Neural cell (in vitro differentiated cells): ENCODE results near the gene LTBP1. TPM values are rescaled to one million over a fixed set of nuclear protein-coding genes. Genes with fewer than 3 reads are reported as not detected.

Source experiments
- H2AFZ ChIP-seq: fragments of 200-600, 300-800 bp; sonication (generic), shearing (Covaris generic); 2 replicates; pipeline ENCODE4 v1.6.0; 2014; ENCODE audit warnings: low read depth, mild to moderate bottlenecking, antibody characterized with exemption, low read length, moderate library complexity
- H3F3A ChIP-seq: fragments of 200-600 bp; shearing (Covaris generic); 2 replicates; pipeline ENCODE4 v1.6.1; 2016; ENCODE audit warnings: mild to moderate bottlenecking, moderate library complexity, mixed read lengths, antibody characterized with exemption, low read length; ENCODE audit not compliant: insufficient read depth, poor library complexity, severe bottlenecking
- H3K27ac ChIP-seq: fragments of 200-600, 300-800 bp; sonication (generic), shearing (Covaris generic); 2 replicates; pipeline ENCODE4 v1.5.1; 2014; ENCODE audit warnings: mild to moderate bottlenecking, low read length, moderate library complexity
- H3K27me3 ChIP-seq: fragments of 300-800, 200-600 bp; sonication (generic), shearing (Covaris generic); 2 replicates; pipeline ENCODE4 v1.6.0; 2014; ENCODE audit warnings: mild to moderate bottlenecking, low read depth, low read length, moderate library complexity; ENCODE audit not compliant: insufficient read depth
- H3K36me3 ChIP-seq: fragments of 300-800, 200-600 bp; sonication (generic), shearing (Covaris generic); 2 replicates; pipeline ENCODE4 v1.5.1; 2014; ENCODE audit warnings: mild to moderate bottlenecking, antibody characterized with exemption, low read length, moderate library complexity; ENCODE audit not compliant: insufficient read depth
- H3K4me2 ChIP-seq: fragments of 300-800, 200-600 bp; sonication (generic), shearing (Covaris generic); 2 replicates; pipeline ENCODE4 v1.6.0; 2014; ENCODE audit warnings: mild to moderate bottlenecking, low read length
- H3K4me3 ChIP-seq: fragments of 300-800, 200-600 bp; sonication (generic), shearing (Covaris generic); 2 replicates; pipeline ENCODE4 v1.5.1; 2014; ENCODE audit warnings: mild to moderate bottlenecking, low read length, moderate library complexity
- H3K79me2 ChIP-seq: fragments of 200-600 bp; shearing (Covaris generic); replicated peaks from 2 replicates; pipeline ENCODE4 v1.6.0; 2014; ENCODE audit warnings: mild to moderate bottlenecking, low read length, moderate library complexity; ENCODE audit not compliant: insufficient read depth
- H3K9ac ChIP-seq: fragments of 300-800, 200-600 bp; sonication (generic), shearing (Covaris generic); 2 replicates; pipeline ENCODE4 v1.6.1; 2016; ENCODE audit warnings: mild to moderate bottlenecking, low read length, mixed read lengths
- H3K9me2 ChIP-seq: fragments of 200-600 bp; shearing (Covaris generic); 2 replicates; pipeline ENCODE4 v1.6.1; 2016; ENCODE audit warnings: mild to moderate bottlenecking, low read length, mixed read lengths; ENCODE audit not compliant: insufficient read depth
- H3K9me3 ChIP-seq: fragments of 200-600, 300-800 bp; sonication (generic), shearing (Covaris generic); 2 replicates; pipeline ENCODE4 v1.6.1; 2016; ENCODE audit warnings: mild to moderate bottlenecking, mixed run types, low read length, moderate library complexity, mixed read lengths
- H4K20me1 ChIP-seq: fragments of 200-600 bp; shearing (Covaris generic); 2 replicates; pipeline ENCODE4 v1.6.1; 2016; ENCODE audit warnings: mild to moderate bottlenecking, mixed run types; ENCODE audit not compliant: insufficient read depth
- EP300 ChIP-seq: fragments of 450-650 bp; conservative IDR thresholded peaks from 2 replicates; pipeline ENCODE4 v1.6.1; 2014; ENCODE audit warnings: antibody characterized with exemption, mild to moderate bottlenecking, moderate library complexity; ENCODE audit not compliant: poor library complexity, severe bottlenecking
- EZH2 ChIP-seq: fragments of 200-600, 300-800 bp; shearing (Covaris generic), sonication (generic); IDR thresholded peaks from 2 replicates; pipeline ENCODE4 v1.6.1; 2014; ENCODE audit warnings: antibody characterized with exemption, low read length, borderline replicate concordance, mild to moderate bottlenecking; ENCODE audit not compliant: insufficient read depth, poor library complexity, severe bottlenecking
- MXI1 ChIP-seq: fragments of 450-650 bp; conservative IDR thresholded peaks from 2 replicates; pipeline ENCODE4 v1.6.1; 2014; ENCODE audit warnings: antibody characterized with exemption, mild to moderate bottlenecking; ENCODE audit not compliant: poor library complexity, severe bottlenecking
- POLR2AphosphoS5 ChIP-seq: IDR thresholded peaks from 2 replicates; pipeline ENCODE4 v1.6.1; 2012
- RAD21 ChIP-seq: fragments of 450-650 bp; conservative IDR thresholded peaks from 2 replicates; pipeline ENCODE4 v1.6.1; 2014; ENCODE audit warnings: antibody characterized with exemption, mild to moderate bottlenecking, moderate library complexity
- SMC3 ChIP-seq: fragments of 450-650 bp; conservative IDR thresholded peaks from 2 replicates; pipeline ENCODE4 v1.6.1; 2014; ENCODE audit warnings: antibody characterized with exemption, mild to moderate bottlenecking, moderate library complexity; ENCODE audit not compliant: poor library complexity
- TAF1 ChIP-seq: IDR thresholded peaks from 2 replicates; pipeline ENCODE4 v1.6.1; 2012; ENCODE audit warnings: low read depth
- polyA plus RNA-seq: library from polyadenylated mRNA; depleted of rRNA; stranded (reverse); fragments of >200 nt; gene quantifications from 2 replicates; pipeline ENCODE4 v1.2.3, GENCODE V29; 2014
- TF ChIP-seq, protein P1 (sequence below): IDR thresholded peaks from 2 replicates; pipeline ENCODE4 v1.6.1; 2012; ENCODE audit warnings: borderline replicate concordance
- TF ChIP-seq, protein P2 (sequence below): fragments of 450-650 bp; IDR thresholded peaks from 2 replicates; pipeline ENCODE4 v1.5.1; 2014; ENCODE audit warnings: antibody characterized with exemption, mild to moderate bottlenecking, moderate library complexity; ENCODE audit not compliant: poor library complexity, severe bottlenecking

Gene LTBP1
- polyA plus RNA-seq, 1 donor from 2014 or later = 1.8 TPM

DNA sequence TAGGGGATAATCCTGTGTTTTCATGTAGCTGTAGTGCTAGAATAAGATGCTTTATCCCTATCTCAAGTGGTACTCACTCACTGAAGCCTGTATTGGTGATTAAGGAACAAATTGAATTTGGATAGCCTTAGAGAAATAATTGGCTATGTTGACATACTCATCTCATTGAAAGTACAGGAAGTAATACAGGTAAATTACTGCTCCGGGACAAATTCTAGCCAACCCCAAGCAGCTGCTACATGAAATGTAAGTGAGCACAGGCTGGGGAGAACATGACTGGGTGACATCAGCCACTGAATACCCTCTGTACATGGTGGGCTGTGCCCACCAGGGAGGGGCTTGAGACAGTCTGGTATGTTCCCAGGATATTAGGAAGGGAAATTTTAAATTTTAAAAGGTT, 341.3 kb downstream of the LTBP1 start:
- Histone ChIP-seq H3F3A (no peaks in the 10 kb centered on the region), H3K27ac (no peak overlapping the region), H2AFZ (no peak overlapping the region), H3K27me3 (no peaks in the 10 kb centered on the region), H3K9me3 (no peaks in the 10 kb centered on the region), H4K20me1 (no peaks in the 10 kb centered on the region), H3K4me3 (no peak overlapping the region), H3K79me2 (no peaks in the 10 kb centered on the region), H3K4me2 (no peak overlapping the region), H3K9me2 (no peaks in the 10 kb centered on the region), H3K9ac (no peak overlapping the region), H3K36me3 (no peaks in the 10 kb centered on the region)
- TF ChIP-seq MXI1 = no peak
- no peak for TF ChIP-seq EZH2
- TF ChIP-seq, protein P1, sequence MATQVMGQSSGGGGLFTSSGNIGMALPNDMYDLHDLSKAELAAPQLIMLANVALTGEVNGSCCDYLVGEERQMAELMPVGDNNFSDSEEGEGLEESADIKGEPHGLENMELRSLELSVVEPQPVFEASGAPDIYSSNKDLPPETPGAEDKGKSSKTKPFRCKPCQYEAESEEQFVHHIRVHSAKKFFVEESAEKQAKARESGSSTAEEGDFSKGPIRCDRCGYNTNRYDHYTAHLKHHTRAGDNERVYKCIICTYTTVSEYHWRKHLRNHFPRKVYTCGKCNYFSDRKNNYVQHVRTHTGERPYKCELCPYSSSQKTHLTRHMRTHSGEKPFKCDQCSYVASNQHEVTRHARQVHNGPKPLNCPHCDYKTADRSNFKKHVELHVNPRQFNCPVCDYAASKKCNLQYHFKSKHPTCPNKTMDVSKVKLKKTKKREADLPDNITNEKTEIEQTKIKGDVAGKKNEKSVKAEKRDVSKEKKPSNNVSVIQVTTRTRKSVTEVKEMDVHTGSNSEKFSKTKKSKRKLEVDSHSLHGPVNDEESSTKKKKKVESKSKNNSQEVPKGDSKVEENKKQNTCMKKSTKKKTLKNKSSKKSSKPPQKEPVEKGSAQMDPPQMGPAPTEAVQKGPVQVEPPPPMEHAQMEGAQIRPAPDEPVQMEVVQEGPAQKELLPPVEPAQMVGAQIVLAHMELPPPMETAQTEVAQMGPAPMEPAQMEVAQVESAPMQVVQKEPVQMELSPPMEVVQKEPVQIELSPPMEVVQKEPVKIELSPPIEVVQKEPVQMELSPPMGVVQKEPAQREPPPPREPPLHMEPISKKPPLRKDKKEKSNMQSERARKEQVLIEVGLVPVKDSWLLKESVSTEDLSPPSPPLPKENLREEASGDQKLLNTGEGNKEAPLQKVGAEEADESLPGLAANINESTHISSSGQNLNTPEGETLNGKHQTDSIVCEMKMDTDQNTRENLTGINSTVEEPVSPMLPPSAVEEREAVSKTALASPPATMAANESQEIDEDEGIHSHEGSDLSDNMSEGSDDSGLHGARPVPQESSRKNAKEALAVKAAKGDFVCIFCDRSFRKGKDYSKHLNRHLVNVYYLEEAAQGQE = no peak

DNA sequence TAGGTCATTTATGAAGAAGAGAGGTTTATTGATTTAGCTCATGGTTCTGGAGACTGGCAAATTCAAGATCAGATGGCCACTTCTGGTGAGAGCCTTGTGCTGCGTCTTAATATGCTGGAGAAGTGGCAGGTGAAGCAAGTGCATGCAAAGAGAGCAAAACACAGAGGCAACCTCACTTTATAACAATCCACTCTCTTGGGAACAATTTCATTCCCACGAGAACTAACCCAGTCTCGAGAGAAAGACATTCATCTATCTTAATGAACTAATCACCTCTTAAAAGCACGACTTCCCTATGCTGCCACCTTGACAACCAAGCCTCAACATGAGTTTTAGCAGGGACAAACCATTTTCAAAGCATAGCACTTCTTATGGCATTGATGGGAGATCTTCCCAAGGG, 343.2 kb downstream of the LTBP1 start:
- H3K9me3 ChIP-seq = no peaks in the 10 kb centered on the region
- no peak overlapping the region for H3K4me2 ChIP-seq
- H4K20me1 ChIP-seq = no peaks in the 10 kb centered on the region

More for the DNA sequence above, 343.2 kb downstream of the LTBP1 start:
- Histone ChIP-seq H3K79me2 (no peaks in the 10 kb centered on the region), H3F3A (no peaks in the 10 kb centered on the region), H3K27me3 (no peaks in the 10 kb centered on the region), H3K4me3 (no peak overlapping the region), H3K36me3 (no peaks in the 10 kb centered on the region), H3K9ac (no peak overlapping the region), H2AFZ (no peak overlapping the region), H3K9me2 (no peaks in the 10 kb centered on the region), H3K27ac (no peak overlapping the region)
- TF ChIP-seq, protein P2, sequence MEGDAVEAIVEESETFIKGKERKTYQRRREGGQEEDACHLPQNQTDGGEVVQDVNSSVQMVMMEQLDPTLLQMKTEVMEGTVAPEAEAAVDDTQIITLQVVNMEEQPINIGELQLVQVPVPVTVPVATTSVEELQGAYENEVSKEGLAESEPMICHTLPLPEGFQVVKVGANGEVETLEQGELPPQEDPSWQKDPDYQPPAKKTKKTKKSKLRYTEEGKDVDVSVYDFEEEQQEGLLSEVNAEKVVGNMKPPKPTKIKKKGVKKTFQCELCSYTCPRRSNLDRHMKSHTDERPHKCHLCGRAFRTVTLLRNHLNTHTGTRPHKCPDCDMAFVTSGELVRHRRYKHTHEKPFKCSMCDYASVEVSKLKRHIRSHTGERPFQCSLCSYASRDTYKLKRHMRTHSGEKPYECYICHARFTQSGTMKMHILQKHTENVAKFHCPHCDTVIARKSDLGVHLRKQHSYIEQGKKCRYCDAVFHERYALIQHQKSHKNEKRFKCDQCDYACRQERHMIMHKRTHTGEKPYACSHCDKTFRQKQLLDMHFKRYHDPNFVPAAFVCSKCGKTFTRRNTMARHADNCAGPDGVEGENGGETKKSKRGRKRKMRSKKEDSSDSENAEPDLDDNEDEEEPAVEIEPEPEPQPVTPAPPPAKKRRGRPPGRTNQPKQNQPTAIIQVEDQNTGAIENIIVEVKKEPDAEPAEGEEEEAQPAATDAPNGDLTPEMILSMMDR = no peak
- TF ChIP-seq POLR2AphosphoS5 = no peak
- TF ChIP-seq MXI1 = no peak
- TF ChIP-seq EP300 = no peak
- TF ChIP-seq, protein P1 = no peak
- no peak for TF ChIP-seq RAD21
- no peak for TF ChIP-seq TAF1
- TF ChIP-seq SMC3 = no peak
- TF ChIP-seq EZH2 = no peak
